Renal cortex interstitium (tissue), 11 donors: ENCODE data around the gene TP53BP1. TPM values are rescaled to one million over a fixed set of nuclear protein-coding genes. Genes with fewer than 3 reads are reported as not detected.

ENCODE experiments used
- DNase-seq, 11 donors: peaks; one replicate each; pipeline ENCODE4 v3.0.0-alpha.2; 2013; ENCODE audit warnings: low read depth in 9 of 11, low spot score in 4 of 11; ENCODE audit errors: extremely low read depth in 1 of 11
- polyA plus RNA-seq, 3 donors: library from polyadenylated mRNA; unstranded; fragments of 120-200 nt; gene quantifications; one replicate each; pipeline ENCODE4 v1.2.1, GENCODE V29; 2013; ENCODE audit not compliant: insufficient read length in 3 of 3

Gene TP53BP1
- polyA plus RNA-seq, 3 donors, result 78.3 to 99.5 (median 85.6) TPM

DNA sequence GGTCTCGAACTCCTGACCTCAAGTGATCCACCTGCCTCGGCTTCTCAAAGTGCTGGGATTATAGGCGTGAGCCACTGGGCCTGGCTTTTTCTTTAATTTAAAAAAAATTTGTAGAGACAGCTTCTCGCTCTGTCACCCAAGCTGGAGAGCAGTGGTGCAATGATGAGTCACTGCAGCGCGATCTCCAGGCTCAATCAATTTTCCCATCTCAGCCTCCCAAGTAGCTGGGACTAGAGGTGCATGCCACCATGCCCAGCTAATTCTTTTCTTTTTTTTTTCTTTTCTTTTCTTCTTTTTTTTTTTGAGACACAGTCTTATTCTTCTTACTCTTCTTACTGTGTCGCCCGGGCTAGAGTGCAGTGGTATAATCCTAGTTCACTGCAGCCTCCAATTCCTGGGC is 102.2 kb downstream of the TP53BP1 start:
- DNase-seq, result no peak

DNA sequence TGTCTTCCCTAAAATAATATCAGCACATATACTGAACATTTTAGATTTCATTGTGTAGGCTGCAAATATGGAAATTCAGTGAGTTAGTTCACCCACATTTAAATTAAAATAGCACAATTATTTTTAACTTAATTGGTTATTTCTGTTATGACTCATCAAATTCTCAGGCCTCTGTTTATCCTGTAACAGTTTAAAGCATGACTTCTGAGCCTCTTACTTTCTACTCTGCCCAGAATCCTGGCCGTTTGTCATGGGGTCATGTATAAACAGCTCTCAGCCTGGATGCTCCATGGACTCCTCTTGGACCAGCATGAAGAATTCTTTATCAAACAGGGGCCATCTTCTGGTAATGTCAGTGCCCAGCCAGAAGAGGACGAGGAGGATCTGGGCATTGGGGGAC is 109.9 kb downstream of the TP53BP1 start:
- no peak for DNase-seq

DNA sequence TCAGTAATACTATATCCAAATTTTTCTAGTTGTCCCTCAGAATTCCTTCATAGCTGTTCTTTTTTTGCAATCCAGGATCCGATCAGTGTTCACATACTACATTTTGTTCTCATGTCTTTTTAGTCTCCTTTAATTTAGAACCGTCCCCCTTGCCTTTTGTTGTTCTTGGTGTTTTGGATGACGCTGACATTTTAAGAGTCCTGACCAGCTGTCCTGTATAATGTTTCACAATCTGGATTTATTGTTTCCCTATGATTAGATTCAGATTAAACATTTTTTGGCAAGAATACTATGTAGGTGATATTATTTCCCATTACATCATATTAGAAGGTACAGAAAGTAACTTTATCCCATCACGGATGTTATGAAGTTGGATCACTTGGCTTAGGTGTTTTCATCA is 110.6 kb downstream of the TP53BP1 start:
- DNase-seq, result no peak

DNA sequence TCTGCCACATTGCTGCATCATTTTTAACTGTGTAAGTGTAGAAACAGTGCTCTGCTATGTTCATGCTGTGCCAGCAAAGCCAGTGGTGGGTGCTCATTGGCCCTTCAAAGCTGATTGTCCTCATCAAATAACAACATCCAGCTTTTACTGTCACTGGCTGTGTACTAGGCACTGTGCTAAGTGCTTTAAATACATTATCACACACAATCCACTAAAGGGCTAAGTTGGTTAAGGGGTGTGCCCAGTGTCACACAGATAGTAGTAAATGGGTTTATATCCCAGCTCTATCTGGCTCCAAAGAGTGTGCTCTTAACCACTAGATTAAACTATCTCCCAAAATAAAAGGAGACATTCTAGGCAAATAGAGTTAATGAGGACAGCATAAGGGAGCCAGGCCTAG is 114.4 kb downstream of the TP53BP1 start:
- no peak for DNase-seq

DNA sequence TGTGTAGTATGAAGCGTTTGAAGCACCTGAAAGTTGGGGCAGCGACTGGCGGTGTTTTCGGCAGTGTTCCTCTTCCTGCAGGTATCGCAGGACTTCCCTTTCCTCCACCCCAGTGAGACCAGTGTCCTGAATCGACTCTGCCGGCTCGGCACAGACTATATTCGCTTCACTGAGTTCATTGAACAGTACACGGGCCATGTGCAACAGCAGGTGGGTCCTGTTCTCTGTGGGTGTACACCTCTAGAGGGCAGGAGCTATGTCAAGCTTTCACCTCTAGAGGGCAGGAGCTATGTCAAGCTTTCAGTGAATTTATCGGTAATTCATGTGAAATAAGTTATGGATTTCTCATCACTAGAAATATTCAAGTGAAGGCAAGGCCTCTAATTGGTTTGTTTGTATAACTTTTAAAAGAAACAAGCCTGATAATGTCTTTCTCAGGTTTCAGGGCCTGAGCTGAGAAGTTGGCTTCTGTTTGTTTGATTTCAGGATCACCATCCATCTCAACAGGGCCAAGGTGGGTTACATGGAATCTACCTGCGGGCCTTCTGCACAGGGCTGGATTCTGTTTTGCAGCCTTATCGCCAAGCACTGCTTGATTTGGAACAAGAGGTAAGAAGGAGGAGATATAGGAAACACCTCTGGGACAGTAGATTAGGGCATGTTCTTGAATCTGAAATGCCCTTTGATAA is 116.8 kb downstream of the TP53BP1 start:
- no peak for DNase-seq

DNA sequence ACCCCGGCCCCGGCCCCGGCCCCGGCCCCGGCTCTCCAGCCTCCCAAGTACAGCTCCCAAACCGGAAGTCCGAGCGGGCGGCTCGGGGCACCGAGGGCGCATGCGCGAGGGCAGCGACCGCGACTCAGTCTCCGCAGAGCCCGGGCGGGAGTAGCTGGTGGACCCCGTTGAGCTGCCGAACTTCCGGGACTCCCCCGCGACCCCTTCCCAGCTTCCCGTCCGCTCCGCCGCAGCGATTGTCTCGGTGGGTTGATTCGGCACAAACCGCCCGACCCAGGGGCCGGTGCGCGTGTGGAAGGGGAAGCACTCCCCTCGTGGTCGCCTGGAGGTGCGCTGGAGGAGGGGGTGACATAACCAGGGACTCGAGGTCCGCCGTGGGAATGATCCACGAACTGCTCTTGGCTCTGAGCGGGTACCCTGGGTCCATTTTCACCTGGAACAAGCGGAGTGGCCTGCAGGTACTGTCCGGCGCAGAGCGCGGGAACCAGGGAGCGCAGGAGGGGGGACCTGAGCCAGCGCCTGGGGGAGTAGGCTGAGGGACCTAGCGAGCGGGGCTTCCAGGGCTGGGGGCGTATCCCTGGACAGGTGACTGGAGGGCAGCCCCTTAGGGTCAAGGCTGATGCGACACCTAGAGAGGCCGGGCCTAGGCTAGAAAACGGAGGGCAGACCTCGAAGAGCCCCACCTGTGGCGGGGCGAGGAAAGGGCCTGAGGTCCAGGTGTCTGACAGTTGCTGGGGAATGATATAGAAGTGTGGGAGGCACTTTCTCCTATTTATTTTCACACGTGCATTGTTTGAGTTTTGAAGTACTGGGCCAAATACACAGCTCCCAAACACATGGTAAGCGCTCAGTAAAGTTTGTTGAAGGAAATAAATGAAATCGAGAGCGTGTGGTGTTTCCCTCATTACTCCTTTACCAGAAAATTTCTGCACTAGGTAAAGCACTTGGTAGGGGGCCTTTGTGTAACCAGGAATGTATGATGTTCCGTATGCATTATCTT is 121.7 kb downstream of the TP53BP1 start, which contains the start of the genes TUBGCP4 and ZSCAN29:
Gene TUBGCP4 (plus strand): TSS at position 127 of the 1,000 bp plus-strand sequence. CDS start 254 bp downstream, at position 381.
Gene ZSCAN29 (minus strand): TSS at position 69 of the 1,000 bp plus-strand sequence. CDS start 1,130 bp downstream, outside the sequence.
- DNase-seq, result peak; percentile 44 to 85 (median 77)

DNA sequence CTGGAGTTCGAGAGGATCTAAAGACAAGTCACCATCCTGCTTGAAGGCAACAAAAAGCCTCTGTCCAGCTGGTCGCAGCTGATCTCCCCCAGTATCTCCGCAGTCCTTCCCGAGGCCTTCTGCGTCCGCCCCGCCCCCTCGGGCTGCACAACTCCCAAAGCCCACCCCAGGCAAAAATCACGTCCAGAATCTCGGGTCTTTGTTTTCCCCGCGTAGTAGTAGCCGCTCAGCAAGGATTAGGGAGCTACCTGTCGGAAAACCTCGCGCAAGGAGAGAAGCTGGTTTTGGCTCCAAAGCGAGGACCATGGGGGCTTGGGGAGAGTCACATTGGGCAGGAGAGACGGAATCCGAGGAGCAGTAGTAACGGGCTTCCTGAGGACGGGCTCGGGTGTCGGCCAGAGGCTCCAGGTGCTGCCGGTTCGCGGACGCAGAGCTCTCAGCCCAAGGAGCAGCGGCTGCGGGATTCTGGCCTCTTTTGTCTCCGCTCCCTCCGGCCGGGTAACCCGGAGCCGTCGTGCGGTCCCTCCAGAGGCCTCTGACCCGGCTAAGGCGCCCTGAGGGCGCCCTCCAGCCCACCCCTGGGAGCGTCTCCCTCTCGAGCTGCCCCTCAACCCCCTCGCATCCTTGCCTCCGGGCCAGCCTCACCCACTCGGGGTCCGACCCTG is 122.5 kb downstream of the TP53BP1 start:
- DNase-seq, result peak in 10 of 11 donors; percentile 22 to 59 (median 40)

DNA sequence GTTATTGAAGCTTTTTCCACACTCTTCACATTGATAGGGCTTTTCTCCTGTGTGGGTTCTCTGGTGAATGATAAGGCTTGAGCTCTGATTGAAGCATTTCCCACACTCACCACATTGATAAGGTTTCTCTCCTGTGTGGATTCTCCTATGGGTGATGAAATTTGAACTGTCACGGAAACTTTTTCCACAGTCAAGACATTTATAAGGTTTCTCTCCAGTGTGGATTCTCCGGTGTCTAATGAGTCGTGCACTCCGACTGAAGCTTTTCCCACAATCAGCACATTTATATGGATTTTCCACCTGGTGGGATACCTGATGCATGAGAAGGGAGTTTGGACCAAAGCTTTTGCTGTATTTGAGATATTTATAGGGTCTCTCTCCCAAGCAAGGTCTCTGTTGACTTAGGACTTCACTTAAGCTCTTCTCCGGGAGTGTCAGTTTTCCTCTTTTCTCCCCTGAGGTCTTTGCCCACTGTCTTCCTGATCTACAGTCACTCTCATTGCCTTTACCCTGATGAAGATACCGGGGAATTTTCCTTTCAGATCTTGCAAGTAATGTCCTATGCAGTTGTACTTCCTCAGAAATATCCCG is 131.5 kb downstream of the TP53BP1 start:
- DNase-seq, result no peak

DNA sequence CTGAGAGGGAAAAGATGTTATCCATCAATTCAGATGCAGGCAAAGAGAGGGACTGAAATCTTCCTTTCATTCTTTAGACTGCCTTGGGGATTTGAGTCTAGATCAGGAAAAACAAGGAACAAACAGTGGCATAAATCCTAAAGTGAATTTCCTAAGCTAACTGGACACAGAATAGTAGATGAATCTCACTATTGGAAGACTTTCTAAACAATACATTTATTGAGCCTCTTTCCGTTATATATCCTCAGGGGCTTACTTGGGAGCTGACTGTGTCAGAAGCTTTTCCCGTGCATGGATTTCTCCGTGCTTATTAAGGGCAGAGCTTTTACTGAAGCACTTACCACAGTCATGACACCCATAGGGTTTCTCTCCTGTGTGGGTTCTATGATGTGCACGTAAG is 132.1 kb downstream of the TP53BP1 start:
- DNase-seq, result no peak

Other genes with a start within 250 kb of the TP53BP1 start
- not detected for gene TGM5, start 226.2 kb downstream of the TP53BP1 start, polyA plus RNA-seq
- gene TGM7, start 190.9 kb downstream of the TP53BP1 start, polyA plus RNA-seq, result under 1 TPM in 1 of 3 donors, not detected in 2; 0.07 TPM
- 10 to 100 TPM; 10.7 to 14.0 (median 12.5) TPM for gene LCMT2, start 162.6 kb downstream of the TP53BP1 start, polyA plus RNA-seq
- 10 to 100 TPM; 28.1 to 31.9 (median 31.1) TPM for gene ZSCAN29, start 122.1 kb downstream of the TP53BP1 start, polyA plus RNA-seq
- 10 to 100 TPM; 26.6 to 31.8 (median 27.0) TPM for gene TUBGCP4, start 122.1 kb downstream of the TP53BP1 start, polyA plus RNA-seq
- gene MAP1A, start 24.5 kb upstream of the TP53BP1 start, polyA plus RNA-seq, result 1 to 10 TPM; 6.6 to 10.0 (median 7.8) TPM
- 10 to 100 TPM; 21.8 to 29.1 (median 27.3) TPM for gene PPIP5K1, start 97.1 kb upstream of the TP53BP1 start, polyA plus RNA-seq
- 1 to 10 TPM; 1.4 to 3.8 (median 2.3) TPM for gene CKMT1B, start 100.9 kb upstream of the TP53BP1 start, polyA plus RNA-seq
- 1 to 10 TPM in 2 of 3 donors, under 1 TPM in 1; 0.59 to 1.6 (median 1.4) TPM for gene STRC, start 125.6 kb upstream of the TP53BP1 start, polyA plus RNA-seq
- 1 to 10 TPM; 4.3 to 9.7 (median 5.2) TPM for gene CATSPER2, start 155.7 kb upstream of the TP53BP1 start, polyA plus RNA-seq
- 1 to 10 TPM; 1.6 to 3.7 (median 2.3) TPM for gene CKMT1A, start 200.7 kb upstream of the TP53BP1 start, polyA plus RNA-seq